Measurements from ENCODE around the gene CHI3L1.
"Not testable (repeated sequence)": the region's sequence is repeated elsewhere in the genome, so short reads cannot be mapped to it uniquely, and the experiment has no call there.

The CHI3L1 gene

GRCh38 chr1:203186446-203187303 is at the start of gene CHI3L1:
CHI3L1 (minus strand) TSS chr1:203186704; CDS start chr1:203186623, 81 bp downstream.
- DNase-seq (ENCODE audit: low read depth), result no peak

- not testable (repeated sequence) for DNase-seq (ENCODE audit: low read depth)
These were observed 48.4 kb upstream of the CHI3L1 start for GRCh38 chr1:203234901-203235300.

GRCh38 chr1:203229471-203230135 is 43.1 kb upstream of the CHI3L1 start, which contains the start of gene CHIT1:
CHIT1 (minus strand) TSS chr1:203229673; CDS start chr1:203229636, 37 bp downstream.
- DNase-seq (ENCODE audit: low read depth), result no peak

- no peak for DNase-seq (ENCODE audit: low read depth)
These were observed 42.2 kb upstream of the CHI3L1 start for GRCh38 chr1:203228670-203229069.

- no peak for DNase-seq (ENCODE audit: low read depth)
These were observed 41.0 kb upstream of the CHI3L1 start for GRCh38 chr1:203227371-203228083.

- DNase-seq (ENCODE audit: low read depth), result no peak
These were observed 38.6 kb upstream of the CHI3L1 start for GRCh38 chr1:203225071-203225470.

GRCh38 chr1:203223012-203223775 is 36.7 kb upstream of the CHI3L1 start:
- DNase-seq (ENCODE audit: low read depth), result no peak

GRCh38 chr1:203219934-203220333 is 33.4 kb upstream of the CHI3L1 start:
- DNase-seq (ENCODE audit: low read depth), result no peak

GRCh38 chr1:203219171-203219570 is 32.7 kb upstream of the CHI3L1 start:
- DNase-seq (ENCODE audit: low read depth), result no peak

GRCh38 chr1:203217668-203218067 is 31.2 kb upstream of the CHI3L1 start:
- DNase-seq (ENCODE audit: low read depth), result no peak

GRCh38 chr1:203217139-203217655 is 30.7 kb upstream of the CHI3L1 start:
- no peak for DNase-seq (ENCODE audit: low read depth)

- DNase-seq (ENCODE audit: low read depth), result peak; percentile 41
These were observed 30.0 kb upstream of the CHI3L1 start for GRCh38 chr1:203216274-203217138.

GRCh38 chr1:203215573-203215972 is 29.1 kb upstream of the CHI3L1 start:
- DNase-seq (ENCODE audit: low read depth), result no peak

- no peak for DNase-seq (ENCODE audit: low read depth)
These were observed 28.4 kb upstream of the CHI3L1 start for GRCh38 chr1:203214871-203215270.

- no peak for DNase-seq (ENCODE audit: low read depth)
These were observed 26.6 kb upstream of the CHI3L1 start for GRCh38 chr1:203213126-203213525.

- DNase-seq (ENCODE audit: low read depth), result no peak
These were observed 25.3 kb upstream of the CHI3L1 start for GRCh38 chr1:203211812-203212211.

GRCh38 chr1:203210988-203211387 is 24.5 kb upstream of the CHI3L1 start:
- no peak for DNase-seq (ENCODE audit: low read depth)

GRCh38 chr1:203210350-203210749 is 23.8 kb upstream of the CHI3L1 start:
- DNase-seq (ENCODE audit: low read depth), result no peak

- DNase-seq (ENCODE audit: low read depth), result no peak
These were observed 21.7 kb upstream of the CHI3L1 start for GRCh38 chr1:203208181-203208580.

GRCh38 chr1:203207751-203208150 is 21.2 kb upstream of the CHI3L1 start:
- DNase-seq (ENCODE audit: low read depth), result no peak
